GM19463 (cell line): Measurements from ENCODE around the gene XRCC5.
"Not testable (repeated sequence)": the region's sequence is repeated elsewhere in the genome, so short reads cannot be mapped to it uniquely, and the experiment has no call there.

Source experiments
- ATAC-seq: cut with Tn5 transposase; IDR thresholded peaks from one replicate; pipeline ENCODE4 v1.9.1; 2021; ENCODE audit warnings: mild to moderate bottlenecking, moderate library complexity; ENCODE audit not compliant: unreplicated experiment

XRCC5 gene

GRCh38 chr2:216189410-216189809 is 80.3 kb downstream of the XRCC5 start:
- no peak for ATAC-seq

GRCh38 chr2:216192181-216192580 is 83.0 kb downstream of the XRCC5 start:
- no peak for ATAC-seq

GRCh38 chr2:216192931-216193330 is 83.8 kb downstream of the XRCC5 start:
- no peak for ATAC-seq

GRCh38 chr2:216194013-216194412 is 84.9 kb downstream of the XRCC5 start:
- no peak for ATAC-seq

GRCh38 chr2:216194561-216194960 is 85.4 kb downstream of the XRCC5 start:
- ATAC-seq = no peak

- no peak for ATAC-seq
Observed at GRCh38 chr2:216195565-216196029, 86.4 kb downstream of the XRCC5 start.

GRCh38 chr2:216201692-216202306 is 92.7 kb downstream of the XRCC5 start:
- ATAC-seq = no peak

- ATAC-seq = no peak
Observed at GRCh38 chr2:216202626-216203250, 93.6 kb downstream of the XRCC5 start.

- peak; percentile 7 for ATAC-seq
Observed at GRCh38 chr2:216205486-216205885, 96.3 kb downstream of the XRCC5 start.

GRCh38 chr2:216206041-216206703 is 97.0 kb downstream of the XRCC5 start:
- ATAC-seq = peak; percentile 72

- ATAC-seq = peak; percentile 46
Observed at GRCh38 chr2:216206821-216207220, 97.7 kb downstream of the XRCC5 start.

GRCh38 chr2:216208661-216209060 is 99.5 kb downstream of the XRCC5 start:
- not testable (repeated sequence) for ATAC-seq

- no peak for ATAC-seq
Observed at GRCh38 chr2:216210701-216211540, 101.8 kb downstream of the XRCC5 start.

GRCh38 chr2:216211614-216212145 is 102.5 kb downstream of the XRCC5 start:
- ATAC-seq = no peak

- ATAC-seq = no peak
Observed at GRCh38 chr2:216214768-216215167, 105.6 kb downstream of the XRCC5 start.

GRCh38 chr2:216215658-216216390 is 106.7 kb downstream of the XRCC5 start:
- ATAC-seq = no peak

- no peak for ATAC-seq
Observed at GRCh38 chr2:216216951-216217903, 108.1 kb downstream of the XRCC5 start.

- ATAC-seq = peak; percentile 26
Observed at GRCh38 chr2:216217904-216218260, 108.7 kb downstream of the XRCC5 start.

GRCh38 chr2:216219861-216220260 is 110.7 kb downstream of the XRCC5 start:
- no peak for ATAC-seq
